Measurements from ENCODE around the gene G2E3. TPM values are rescaled to one million over a fixed set of nuclear protein-coding genes. Genes with fewer than 3 reads are reported as not detected.

Gene G2E3
- total and polyA plus RNA-seq, 2 of the 13 experiments (the other 11 are each of a cell fraction or from before 2014, with no cell fraction given) = 22.8 to 63.0 TPM

DNA sequence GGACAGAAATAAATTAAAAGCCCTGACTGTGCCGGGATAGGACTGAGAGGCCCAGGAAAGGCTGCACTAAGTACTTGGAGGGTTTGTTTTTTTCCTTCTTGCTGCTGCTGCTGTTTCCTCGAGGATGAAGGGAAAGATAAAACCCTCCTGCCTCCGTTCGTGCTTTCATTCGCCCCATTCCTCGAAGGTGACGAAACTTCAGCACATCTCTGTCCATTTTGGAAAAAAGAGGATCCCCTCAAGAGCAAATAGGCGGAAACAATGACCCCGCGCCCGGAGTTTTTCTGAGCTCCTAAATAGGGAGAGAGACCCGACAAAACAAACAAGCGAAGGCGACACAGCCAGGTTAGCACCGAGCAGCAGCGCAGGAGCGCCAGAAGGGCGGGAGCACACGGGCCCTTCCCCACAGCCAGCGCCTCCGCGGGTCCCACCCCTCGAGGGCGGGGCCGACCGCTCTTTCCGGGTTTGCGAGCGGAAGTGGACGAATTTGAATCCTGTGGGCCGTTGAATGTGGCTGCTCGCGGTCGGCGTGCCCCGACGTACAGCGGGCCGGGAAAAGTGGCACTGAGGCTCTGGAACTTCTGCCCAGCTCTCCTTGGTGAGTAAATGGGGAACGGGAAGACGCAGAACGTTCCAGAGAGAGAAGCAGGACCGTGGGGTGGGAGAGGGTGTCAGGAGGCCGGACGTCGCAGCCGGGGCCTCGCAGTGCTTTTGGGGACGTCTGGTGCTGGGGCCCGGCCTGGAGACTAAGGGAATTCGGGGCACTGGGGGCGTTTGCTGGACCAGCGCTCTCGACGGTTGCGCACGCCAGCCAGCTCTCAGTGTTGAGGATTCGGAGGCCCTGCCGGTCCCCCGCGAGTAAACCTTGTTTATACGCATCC is at the start of gene G2E3 (continued):
- TF ChIP-seq, protein P1, sequence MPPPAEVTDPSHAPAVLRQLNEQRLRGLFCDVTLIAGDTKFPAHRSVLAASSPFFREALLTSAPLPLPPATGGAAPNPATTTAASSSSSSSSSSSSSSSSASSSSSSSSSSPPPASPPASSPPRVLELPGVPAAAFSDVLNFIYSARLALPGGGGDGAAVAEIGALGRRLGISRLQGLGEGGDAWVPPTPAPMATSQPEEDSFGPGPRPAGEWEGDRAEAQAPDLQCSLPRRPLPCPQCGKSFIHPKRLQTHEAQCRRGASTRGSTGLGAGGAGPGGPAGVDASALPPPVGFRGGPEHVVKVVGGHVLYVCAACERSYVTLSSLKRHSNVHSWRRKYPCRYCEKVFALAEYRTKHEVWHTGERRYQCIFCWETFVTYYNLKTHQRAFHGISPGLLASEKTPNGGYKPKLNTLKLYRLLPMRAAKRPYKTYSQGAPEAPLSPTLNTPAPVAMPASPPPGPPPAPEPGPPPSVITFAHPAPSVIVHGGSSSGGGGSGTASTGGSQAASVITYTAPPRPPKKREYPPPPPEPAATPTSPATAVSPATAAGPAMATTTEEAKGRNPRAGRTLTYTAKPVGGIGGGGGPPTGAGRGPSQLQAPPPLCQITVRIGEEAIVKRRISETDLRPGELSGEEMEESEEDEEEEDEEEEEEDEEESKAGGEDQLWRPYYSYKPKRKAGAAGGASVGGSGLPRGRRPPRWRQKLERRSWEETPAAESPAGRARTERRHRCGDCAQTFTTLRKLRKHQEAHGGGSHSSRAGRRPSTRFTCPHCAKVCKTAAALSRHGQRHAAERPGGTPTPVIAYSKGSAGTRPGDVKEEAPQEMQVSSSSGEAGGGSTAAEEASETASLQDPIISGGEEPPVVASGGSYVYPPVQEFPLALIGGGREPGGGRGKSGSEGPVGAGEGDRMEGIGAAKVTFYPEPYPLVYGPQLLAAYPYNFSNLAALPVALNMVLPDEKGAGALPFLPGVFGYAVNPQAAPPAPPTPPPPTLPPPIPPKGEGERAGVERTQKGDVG (CRISPR knock-in tag; IDR thresholded peaks at IDR 0.05; ENCODE audit: borderline replicate concordance) = peak; percentile 91; the same call in 1 of the 2 replicates
- peak; percentile 99 for TF ChIP-seq ELF3 (CRISPR knock-in tag; IDR thresholded peaks at IDR 0.05)
- TF ChIP-seq TRIM24 (CRISPR knock-in tag; IDR thresholded peaks at IDR 0.05) = no peak
- peak; percentile 71; the same call in 1 of the 2 replicates for TF ChIP-seq ONECUT2 (CRISPR knock-in tag; IDR thresholded peaks at IDR 0.05)
- peak; percentile 100 for TF ChIP-seq PHF8 (CRISPR knock-in tag; IDR thresholded peaks at IDR 0.05)
- TF ChIP-seq KMT2A (CRISPR knock-in tag; IDR thresholded peaks at IDR 0.05) = peak; percentile 100
- TF ChIP-seq ZNF670 (CRISPR knock-in tag; IDR thresholded peaks at IDR 0.05; ENCODE audit: borderline replicate concordance) = peak; percentile 100
- peak; percentile 74 for TF ChIP-seq RBM22 (optimal IDR thresholded peaks at IDR 0.05; ENCODE audit: low read length)
- TF ChIP-seq SNAI1 (CRISPR knock-in tag; IDR thresholded peaks at IDR 0.05; ENCODE audit: borderline replicate concordance) = peak; percentile 97; the same call in 1 of the 2 replicates
- TF ChIP-seq CHD4 (IDR thresholded peaks at IDR 0.05; ENCODE audit: borderline replicate concordance, low read length) = peak; percentile 20; the same call in 1 of the 2 replicates
- peak; percentile 80 for TF ChIP-seq MYNN (CRISPR knock-in tag; IDR thresholded peaks at IDR 0.05; ENCODE audit: low read depth)
- TF ChIP-seq ZNF891 (CRISPR knock-in tag; IDR thresholded peaks at IDR 0.05) = peak; percentile 95; the same call in 1 of the 2 replicates
- TF ChIP-seq ZNF556 (CRISPR knock-in tag; IDR thresholded peaks at IDR 0.05; ENCODE audit: borderline replicate concordance) = peak; percentile 92; the same call in 1 of the 2 replicates
- no peak for TF ChIP-seq ATAD3A (CRISPR knock-in tag; IDR thresholded peaks at IDR 0.05)
- no peak for TF ChIP-seq FUBP1 (CRISPR knock-in tag; IDR thresholded peaks at IDR 0.05; ENCODE audit: borderline replicate concordance)
- TF ChIP-seq, protein P2, sequence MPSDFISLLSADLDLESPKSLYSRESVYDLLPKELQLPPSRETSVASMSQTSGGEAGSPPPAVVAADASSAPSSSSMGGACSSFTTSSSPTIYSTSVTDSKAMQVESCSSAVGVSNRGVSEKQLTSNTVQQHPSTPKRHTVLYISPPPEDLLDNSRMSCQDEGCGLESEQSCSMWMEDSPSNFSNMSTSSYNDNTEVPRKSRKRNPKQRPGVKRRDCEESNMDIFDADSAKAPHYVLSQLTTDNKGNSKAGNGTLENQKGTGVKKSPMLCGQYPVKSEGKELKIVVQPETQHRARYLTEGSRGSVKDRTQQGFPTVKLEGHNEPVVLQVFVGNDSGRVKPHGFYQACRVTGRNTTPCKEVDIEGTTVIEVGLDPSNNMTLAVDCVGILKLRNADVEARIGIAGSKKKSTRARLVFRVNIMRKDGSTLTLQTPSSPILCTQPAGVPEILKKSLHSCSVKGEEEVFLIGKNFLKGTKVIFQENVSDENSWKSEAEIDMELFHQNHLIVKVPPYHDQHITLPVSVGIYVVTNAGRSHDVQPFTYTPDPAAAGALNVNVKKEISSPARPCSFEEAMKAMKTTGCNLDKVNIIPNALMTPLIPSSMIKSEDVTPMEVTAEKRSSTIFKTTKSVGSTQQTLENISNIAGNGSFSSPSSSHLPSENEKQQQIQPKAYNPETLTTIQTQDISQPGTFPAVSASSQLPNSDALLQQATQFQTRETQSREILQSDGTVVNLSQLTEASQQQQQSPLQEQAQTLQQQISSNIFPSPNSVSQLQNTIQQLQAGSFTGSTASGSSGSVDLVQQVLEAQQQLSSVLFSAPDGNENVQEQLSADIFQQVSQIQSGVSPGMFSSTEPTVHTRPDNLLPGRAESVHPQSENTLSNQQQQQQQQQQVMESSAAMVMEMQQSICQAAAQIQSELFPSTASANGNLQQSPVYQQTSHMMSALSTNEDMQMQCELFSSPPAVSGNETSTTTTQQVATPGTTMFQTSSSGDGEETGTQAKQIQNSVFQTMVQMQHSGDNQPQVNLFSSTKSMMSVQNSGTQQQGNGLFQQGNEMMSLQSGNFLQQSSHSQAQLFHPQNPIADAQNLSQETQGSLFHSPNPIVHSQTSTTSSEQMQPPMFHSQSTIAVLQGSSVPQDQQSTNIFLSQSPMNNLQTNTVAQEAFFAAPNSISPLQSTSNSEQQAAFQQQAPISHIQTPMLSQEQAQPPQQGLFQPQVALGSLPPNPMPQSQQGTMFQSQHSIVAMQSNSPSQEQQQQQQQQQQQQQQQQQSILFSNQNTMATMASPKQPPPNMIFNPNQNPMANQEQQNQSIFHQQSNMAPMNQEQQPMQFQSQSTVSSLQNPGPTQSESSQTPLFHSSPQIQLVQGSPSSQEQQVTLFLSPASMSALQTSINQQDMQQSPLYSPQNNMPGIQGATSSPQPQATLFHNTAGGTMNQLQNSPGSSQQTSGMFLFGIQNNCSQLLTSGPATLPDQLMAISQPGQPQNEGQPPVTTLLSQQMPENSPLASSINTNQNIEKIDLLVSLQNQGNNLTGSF (CRISPR knock-in tag; IDR thresholded peaks at IDR 0.05) = peak; percentile 92
- TF ChIP-seq, protein P3, sequence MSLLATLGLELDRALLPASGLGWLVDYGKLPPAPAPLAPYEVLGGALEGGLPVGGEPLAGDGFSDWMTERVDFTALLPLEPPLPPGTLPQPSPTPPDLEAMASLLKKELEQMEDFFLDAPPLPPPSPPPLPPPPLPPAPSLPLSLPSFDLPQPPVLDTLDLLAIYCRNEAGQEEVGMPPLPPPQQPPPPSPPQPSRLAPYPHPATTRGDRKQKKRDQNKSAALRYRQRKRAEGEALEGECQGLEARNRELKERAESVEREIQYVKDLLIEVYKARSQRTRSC (CRISPR knock-in tag; IDR thresholded peaks at IDR 0.05; ENCODE audit: low read depth) = peak; percentile 92; the same call in 1 of the 2 replicates
